Karpas-422 (cell line): ENCODE results near the gene APP. TPM values are rescaled to one million over a fixed set of nuclear protein-coding genes. Genes with fewer than 3 reads are reported as not detected.

ENCODE experiments used
- DNase-seq: peaks from one replicate; pipeline ENCODE4 v3.0.0-alpha.2; 2015
- H2AFZ ChIP-seq: fragments of 200-600 bp; sonication (generic); 2 replicates; pipeline ENCODE4 v1.6.1; 2014; ENCODE audit warnings: antibody characterized with exemption, low read length, mixed read lengths
- H3K27ac ChIP-seq: fragments of 200-600 bp; sonication (generic); 2 replicates; pipeline ENCODE4 v1.5.1; 2014; ENCODE audit warnings: mild to moderate bottlenecking, low read length, moderate library complexity
- H3K27me3 ChIP-seq: fragments of 200-600 bp; sonication (generic); 2 replicates; pipeline ENCODE4 v1.6.1; 2014; ENCODE audit warnings: low read length, mixed read lengths
- H3K36me3 ChIP-seq: fragments of 200-600 bp; sonication (generic); 2 replicates; pipeline ENCODE4 v1.6.1; 2014; ENCODE audit warnings: low read length, mixed read lengths; ENCODE audit not compliant: insufficient read depth
- H3K4me1 ChIP-seq: fragments of 200-600 bp; sonication (generic); 2 replicates; pipeline ENCODE4 v1.6.1; 2014; ENCODE audit warnings: mild to moderate bottlenecking, low read length, mixed read lengths
- H3K4me2 ChIP-seq: fragments of 200-600 bp; sonication (generic); 2 replicates; pipeline ENCODE4 v1.6.1; 2014; ENCODE audit warnings: low read length, low read depth, mild to moderate bottlenecking; ENCODE audit not compliant: poor library complexity, severe bottlenecking
- H3K4me3 ChIP-seq: fragments of 200-600 bp; sonication (generic); 2 replicates; pipeline ENCODE4 v1.5.1; 2014; ENCODE audit warnings: mild to moderate bottlenecking, antibody characterized with exemption, low read length, mixed read lengths
- H3K79me2 ChIP-seq: fragments of 200-600 bp; sonication (generic); 2 replicates; pipeline ENCODE4 v1.6.1; 2014; ENCODE audit warnings: mild to moderate bottlenecking, low read length, mixed read lengths
- H3K9ac ChIP-seq: fragments of 200-600 bp; sonication (generic); 2 replicates; pipeline ENCODE4 v1.6.0; 2014; ENCODE audit warnings: low read length
- H3K9me2 ChIP-seq: fragments of 200-600 bp; sonication (generic), shearing (Covaris generic); replicated peaks from 2 replicates; pipeline ENCODE4 v1.6.0; 2014; ENCODE audit warnings: mild to moderate bottlenecking, low read length, moderate library complexity; ENCODE audit not compliant: insufficient read depth
- H3K9me3 ChIP-seq: fragments of 300-700, 200-600 bp; sonication (generic); 2 replicates; pipeline ENCODE4 v1.6.1; 2014; ENCODE audit warnings: low read length, mixed read lengths
- H4K20me1 ChIP-seq: fragments of 200-600 bp; sonication (generic); 2 replicates; pipeline ENCODE4 v1.6.1; 2014; ENCODE audit warnings: mild to moderate bottlenecking, antibody characterized with exemption, low read length, low read depth; ENCODE audit not compliant: insufficient read depth
- total RNA-seq: library from RNA; depleted of rRNA; stranded (reverse); fragments of >200 nt; shearing (Covaris generic); gene quantifications from 2 replicates; pipeline ENCODE4 v1.2.3, GENCODE V29; 2014; ENCODE audit warnings: low replicate concordance

APP gene
- total RNA-seq, 1 experiment from 2014 or later, result not detected

GRCh38 chr21:26157801-26158200, 12.8 kb downstream of the APP start:
- Histone ChIP-seq H3K4me2 (no peak overlapping the region), H3K4me3 (no peak overlapping the region), H3K9me2 (no peaks in the 10 kb centered on the region; the same call in 1 of the 2 replicates), H3K4me1 (no peaks in the 10 kb centered on the region), H2AFZ (no peak overlapping the region), H3K27me3 (no peaks in the 10 kb centered on the region), H4K20me1 (no peaks in the 10 kb centered on the region), H3K27ac (no peak overlapping the region), H3K79me2 (no peaks in the 10 kb centered on the region), H3K36me3 (no peaks in the 10 kb centered on the region), H3K9me3 (no peaks in the 10 kb centered on the region; the same call in 1 of the 2 replicates), H3K9ac (no peak overlapping the region)
- DNase-seq, result no peak

- no peaks in the 10 kb centered on the region for H3K36me3 ChIP-seq
- no peaks in the 10 kb centered on the region for H3K4me1 ChIP-seq
- H3K9me3 ChIP-seq, result no peaks in the 10 kb centered on the region
- H4K20me1 ChIP-seq, result no peaks in the 10 kb centered on the region
- H3K9me2 ChIP-seq, result no peaks in the 10 kb centered on the region
- H3K4me3 ChIP-seq, result no peak overlapping the region
- H3K4me2 ChIP-seq, result no peak overlapping the region
- H3K27me3 ChIP-seq, result no peaks in the 10 kb centered on the region
- H3K79me2 ChIP-seq, result no peaks in the 10 kb centered on the region
- H3K27ac ChIP-seq, result no peak overlapping the region
- H2AFZ ChIP-seq, result no peak overlapping the region
- H3K9ac ChIP-seq, result no peak overlapping the region
- no peak for DNase-seq
These were observed 15.8 kb downstream of the APP start for GRCh38 chr21:26154753-26155152.

DNA sequence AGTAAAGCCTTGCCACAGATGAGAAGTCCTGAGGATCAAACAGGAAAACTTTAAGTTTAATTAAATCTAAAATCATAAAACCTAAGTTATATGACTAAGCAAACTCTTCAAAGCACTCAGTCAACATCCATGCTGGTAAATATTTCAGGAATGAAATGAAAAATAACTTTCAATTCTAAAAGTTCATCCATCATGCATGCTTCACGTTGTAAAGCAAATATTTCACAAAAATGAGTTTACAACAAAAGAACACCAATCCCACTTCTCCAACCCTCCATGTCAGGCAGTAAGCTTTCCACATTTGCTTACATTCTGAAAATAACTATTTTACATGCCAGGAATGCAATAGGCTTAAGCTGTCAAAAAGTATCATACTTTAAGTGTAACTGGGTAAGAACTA, 16.8 kb downstream of the APP start:
- no peak overlapping the region for H3K4me2 ChIP-seq
- H3K27me3 ChIP-seq, result no peaks in the 10 kb centered on the region
- no peaks in the 10 kb centered on the region for H4K20me1 ChIP-seq
- no peak for DNase-seq
- no peaks in the 10 kb centered on the region for H3K9me3 ChIP-seq
- no peak overlapping the region for H3K9ac ChIP-seq
- no peak overlapping the region for H2AFZ ChIP-seq
- no peaks in the 10 kb centered on the region for H3K9me2 ChIP-seq
- no peak overlapping the region for H3K4me3 ChIP-seq
- no peaks in the 10 kb centered on the region for H3K36me3 ChIP-seq
- no peak overlapping the region for H3K27ac ChIP-seq
- H3K4me1 ChIP-seq, result no peaks in the 10 kb centered on the region
- no peaks in the 10 kb centered on the region for H3K79me2 ChIP-seq

DNA sequence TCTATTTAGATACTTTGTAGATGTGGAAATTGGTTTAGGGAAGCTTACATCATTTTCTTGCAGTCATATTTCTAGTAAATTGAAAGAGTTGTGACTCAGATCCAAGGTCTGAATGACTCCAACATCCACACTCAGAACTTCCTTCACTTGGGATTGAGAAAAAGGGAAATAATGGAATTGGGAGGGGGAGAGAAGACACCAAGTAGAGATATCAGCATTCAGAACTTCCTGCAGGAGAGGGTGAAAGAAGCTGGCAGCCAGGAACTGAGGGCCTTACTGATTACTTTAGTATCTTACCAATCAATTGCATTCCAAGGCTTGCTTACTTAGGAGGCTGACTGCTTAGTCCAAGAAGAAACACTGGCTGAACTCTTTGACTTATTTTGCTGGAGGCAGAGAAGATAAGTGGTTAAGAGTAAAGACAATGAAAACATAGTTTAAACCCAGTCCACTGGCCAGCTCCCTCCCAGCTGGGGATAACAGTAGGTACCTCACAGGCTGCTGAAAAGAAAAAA, 21.7 kb downstream of the APP start:
- no peak overlapping the region for H3K9ac ChIP-seq
- no peaks in the 10 kb centered on the region for H3K9me3 ChIP-seq
- no peak for DNase-seq
- no peak overlapping the region for H2AFZ ChIP-seq
- no peaks in the 10 kb centered on the region for H3K36me3 ChIP-seq
- H3K79me2 ChIP-seq, result no peaks in the 10 kb centered on the region
- H3K27ac ChIP-seq, result no peak overlapping the region
- no peaks in the 10 kb centered on the region for H4K20me1 ChIP-seq
- no peaks in the 10 kb centered on the region for H3K4me1 ChIP-seq
- H3K27me3 ChIP-seq, result no peaks in the 10 kb centered on the region
- no peak overlapping the region for H3K4me2 ChIP-seq
- H3K9me2 ChIP-seq, result no peaks in the 10 kb centered on the region
- H3K4me3 ChIP-seq, result no peak overlapping the region

- no peaks in the 10 kb centered on the region for H3K79me2 ChIP-seq
- H3K9ac ChIP-seq, result no peak overlapping the region
These were observed 22.3 kb downstream of the APP start for GRCh38 chr21:26148071-26148839.

GRCh38 chr21:26147535-26147934, 23.0 kb downstream of the APP start:
- H3K36me3 ChIP-seq, result no peaks in the 10 kb centered on the region
- no peaks in the 10 kb centered on the region for H3K4me1 ChIP-seq
- no peak overlapping the region for H3K27ac ChIP-seq
- no peaks in the 10 kb centered on the region for H3K27me3 ChIP-seq
- H3K9ac ChIP-seq, result no peak overlapping the region
- H4K20me1 ChIP-seq, result no peaks in the 10 kb centered on the region
- H3K4me2 ChIP-seq, result no peak overlapping the region
- DNase-seq, result no peak
- H3K9me2 ChIP-seq, result no peaks in the 10 kb centered on the region
- H3K4me3 ChIP-seq, result no peak overlapping the region
- H3K9me3 ChIP-seq, result no peaks in the 10 kb centered on the region
- H2AFZ ChIP-seq, result no peak overlapping the region
- no peaks in the 10 kb centered on the region for H3K79me2 ChIP-seq

More at GRCh38 chr21:26148071-26148839, 22.3 kb downstream of the APP start:
- Histone ChIP-seq H3K9me2 (no peaks in the 10 kb centered on the region), H3K27me3 (no peaks in the 10 kb centered on the region), H3K4me1 (no peaks in the 10 kb centered on the region), H4K20me1 (no peaks in the 10 kb centered on the region), H2AFZ (no peak overlapping the region), H3K36me3 (no peaks in the 10 kb centered on the region), H3K27ac (no peak overlapping the region), H3K4me3 (no peak overlapping the region), H3K4me2 (no peak overlapping the region), H3K9me3 (no peaks in the 10 kb centered on the region)
- no peak for DNase-seq

DNA sequence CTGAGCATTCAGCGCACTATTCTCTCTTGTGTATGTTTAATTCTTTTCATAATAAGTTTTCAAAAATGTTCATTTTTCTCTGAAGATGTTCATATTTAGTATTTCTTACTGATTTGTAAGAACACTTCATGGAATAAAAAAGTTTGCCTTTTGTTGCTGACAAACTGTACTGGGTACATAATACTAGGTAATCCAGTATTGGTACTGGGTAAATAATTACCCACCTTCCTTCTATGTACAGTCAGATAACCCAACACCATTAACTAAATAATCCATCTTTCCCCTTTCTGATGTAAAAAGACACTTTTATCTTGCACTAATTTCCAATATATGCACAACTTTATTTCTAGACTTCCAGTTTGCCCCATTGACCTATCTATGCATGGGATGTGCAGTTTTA, 23.9 kb downstream of the APP start:
- Histone ChIP-seq H3K4me2 (no peak overlapping the region), H3K36me3 (no peaks in the 10 kb centered on the region), H3K4me3 (no peak overlapping the region), H4K20me1 (no peaks in the 10 kb centered on the region), H3K4me1 (no peaks in the 10 kb centered on the region), H3K79me2 (no peaks in the 10 kb centered on the region), H2AFZ (no peak overlapping the region), H3K9ac (no peak overlapping the region), H3K9me2 (no peaks in the 10 kb centered on the region), H3K27ac (no peak overlapping the region), H3K27me3 (no peaks in the 10 kb centered on the region), H3K9me3 (0 out of 2 replicates have a peak, but pooled peaks cover 4% of the 10 kb centered on the region)
- no peak for DNase-seq

DNA sequence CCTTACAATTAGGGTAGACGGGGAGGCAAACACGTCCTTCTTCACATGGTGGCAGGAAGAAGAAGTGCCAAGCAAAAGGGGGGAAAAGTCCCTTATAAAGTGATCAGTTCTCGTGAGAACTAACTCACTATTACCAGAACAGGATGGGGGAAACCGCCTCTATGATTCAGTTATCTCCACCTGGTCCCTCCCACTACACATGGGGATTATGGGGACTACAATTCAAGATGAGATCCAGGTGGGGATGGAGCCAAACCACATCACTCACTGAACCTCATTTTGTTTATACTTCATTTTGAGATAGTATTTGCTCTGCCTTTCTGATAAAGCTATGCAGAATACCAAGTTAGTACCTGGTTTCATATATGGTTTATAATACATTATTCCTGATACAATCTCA, 26.5 kb downstream of the APP start:
- Histone ChIP-seq H4K20me1 (no peaks in the 10 kb centered on the region), H3K36me3 (no peaks in the 10 kb centered on the region), H3K27me3 (no peaks in the 10 kb centered on the region), H3K9me2 (no peaks in the 10 kb centered on the region), H3K9ac (no peak overlapping the region), H3K27ac (no peak overlapping the region), H3K4me1 (no peaks in the 10 kb centered on the region), H3K79me2 (no peaks in the 10 kb centered on the region), H3K9me3 (peaks cover 4% of the 10 kb centered on the region; the same call in 1 of the 2 replicates), H3K4me3 (no peak overlapping the region), H3K4me2 (no peak overlapping the region), H2AFZ (no peak overlapping the region)
- no peak for DNase-seq
